Fibroblast of lung (primary cell): ENCODE data around the gene EIF4E2. TPM values are rescaled to one million over a fixed set of nuclear protein-coding genes. Genes with fewer than 3 reads are reported as not detected.

Experiments
- DNase-seq, 2 donors: peaks; one replicate each; pipeline versions ENCODE4 v3.0.0 to v3.0.0-alpha.2; 2010; ENCODE audit warnings: low read depth in 2 of 2
- H2AFZ ChIP-seq: 2 replicates; pipeline ENCODE4 v1.5.1; 2012; ENCODE audit warnings: low read length, control low read depth, inconsistent platforms
- H3K27ac ChIP-seq: 2 replicates; pipeline ENCODE4 v1.5.1; 2011; ENCODE audit warnings: low read length, control low read depth; ENCODE audit not compliant: insufficient read depth
- H3K27me3 ChIP-seq: 2 replicates; pipeline ENCODE4 v1.5.1; 2011; ENCODE audit warnings: mild to moderate bottlenecking, low read length; ENCODE audit not compliant: control insufficient read depth, insufficient read depth
- H3K36me3 ChIP-seq: 2 replicates; pipeline ENCODE4 v1.5.1; 2011; ENCODE audit warnings: low read length; ENCODE audit not compliant: control insufficient read depth, insufficient read depth
- H3K4me1 ChIP-seq: 2 replicates; pipeline ENCODE4 v1.5.1; 2011; ENCODE audit warnings: low read length; ENCODE audit not compliant: control insufficient read depth, insufficient read depth; ENCODE audit errors: extremely low read depth
- H3K4me2 ChIP-seq: 2 replicates; pipeline ENCODE4 v1.5.1; 2011; ENCODE audit warnings: low read length, control low read depth; ENCODE audit not compliant: insufficient read depth; ENCODE audit errors: extremely low read depth
- H3K4me3 ChIP-seq, 4 experiments: fragments of 200-600 bp in 1 of 4; sonication (generic) in 1 of 4; replicated peaks in 1 of 4; 2 replicates each; pipeline ENCODE4 v1.5.1; 2011 to 2016; ENCODE audit warnings: low read length in 4 of 4, low read depth in 3 of 4, mild to moderate bottlenecking in 3 of 4, control low read depth in 2 of 4, inconsistent platforms in 1 of 4, mixed read lengths in 1 of 4; ENCODE audit not compliant: insufficient read depth in 1 of 4; ENCODE audit errors: control extremely low read depth in 1 of 4
- H3K79me2 ChIP-seq: 2 replicates; pipeline ENCODE4 v1.5.1; 2012; ENCODE audit warnings: mild to moderate bottlenecking, low read length, inconsistent platforms; ENCODE audit not compliant: control insufficient read depth, insufficient read depth
- H3K9ac ChIP-seq: 2 replicates; pipeline ENCODE4 v1.5.1; 2011; ENCODE audit warnings: mild to moderate bottlenecking, low read length, control low read depth; ENCODE audit not compliant: insufficient read depth
- H3K9me3 ChIP-seq: 2 replicates; pipeline ENCODE4 v1.5.1; 2012; ENCODE audit warnings: low read depth, low read length; ENCODE audit not compliant: control insufficient read depth, insufficient read depth
- H4K20me1 ChIP-seq: 2 replicates; pipeline ENCODE4 v1.5.1; 2011; ENCODE audit warnings: low read length; ENCODE audit not compliant: control insufficient read depth, insufficient read depth; ENCODE audit errors: extremely low read depth
- EZH2 ChIP-seq: IDR thresholded peaks from 2 replicates; pipeline ENCODE4 v1.5.1; 2012; ENCODE audit warnings: low read length, control low read depth, mild to moderate bottlenecking; ENCODE audit errors: missing control alignments
- polyA plus RNA-seq, 2 donors: library from polyadenylated mRNA; depleted of rRNA in 1 of 2; stranded (reverse) in 1 of 2; unstranded in 1 of 2; fragments of >200 nt; gene quantifications; 2 replicates each; pipeline ENCODE4 v1.2.1, GENCODE V29; 2011 to 2012; ENCODE audit warnings: missing spikeins in 1 of 2
- total RNA-seq: library from RNA; depleted of rRNA; stranded (reverse); fragments of >200 nt; gene quantifications from 2 replicates; pipeline ENCODE4 v1.2.1, GENCODE V29; 2014
- TF ChIP-seq, protein P1 (sequence below), 2 donors: IDR thresholded peaks in 1 of 2; conservative IDR thresholded peaks in 1 of 2; 1 replicate in 1 of 2; 2 replicates in 1 of 2; pipeline ENCODE4 v1.5.1; 2011 to 2012; ENCODE audit warnings: low read length in 2 of 2, control low read depth in 1 of 2, inconsistent platforms in 1 of 2, low read depth in 1 of 2, mild to moderate bottlenecking in 1 of 2

Gene EIF4E2
- total and polyA plus RNA-seq, 2 donors (not counting 1 experiment from before 2014, with no cell fraction given): 77.6 to 101 TPM

DNA sequence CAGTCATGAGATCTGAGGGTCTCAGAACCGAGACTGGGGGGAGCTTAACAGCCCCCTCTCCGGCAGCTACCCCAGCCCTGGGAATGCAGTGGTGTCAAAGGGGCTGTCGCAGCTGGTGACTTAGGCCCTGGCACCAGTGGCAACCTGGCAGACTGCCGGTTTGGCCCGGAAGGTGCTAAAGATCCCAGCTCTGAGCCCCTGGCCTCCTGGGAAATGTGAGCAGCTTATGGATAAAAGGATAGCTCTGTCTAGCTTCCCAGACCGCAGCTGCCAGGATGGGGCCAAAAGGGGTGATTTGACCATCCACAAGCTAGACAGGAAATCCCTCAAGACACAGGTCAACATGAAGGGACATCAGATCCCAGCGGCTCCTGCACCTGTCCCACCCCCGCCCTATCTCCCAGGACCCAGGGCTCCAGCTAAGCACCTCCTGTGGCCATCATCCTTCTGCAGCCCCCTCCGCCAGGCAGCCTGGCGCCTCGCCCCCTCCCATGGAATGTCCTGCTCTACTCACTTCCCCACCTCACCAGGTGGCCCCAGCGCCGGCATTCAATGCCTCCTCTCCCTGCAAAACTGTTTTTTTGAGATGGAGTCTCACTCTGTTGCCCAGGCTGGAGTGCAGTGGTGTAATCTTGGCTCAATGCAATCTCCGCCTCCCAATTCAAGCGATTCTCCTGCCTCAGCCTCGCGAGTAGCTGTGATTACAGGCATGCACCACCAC lies 49.7 kb downstream of the EIF4E2 start:
- no peaks in the 10 kb centered on the region for H4K20me1 ChIP-seq

DNA sequence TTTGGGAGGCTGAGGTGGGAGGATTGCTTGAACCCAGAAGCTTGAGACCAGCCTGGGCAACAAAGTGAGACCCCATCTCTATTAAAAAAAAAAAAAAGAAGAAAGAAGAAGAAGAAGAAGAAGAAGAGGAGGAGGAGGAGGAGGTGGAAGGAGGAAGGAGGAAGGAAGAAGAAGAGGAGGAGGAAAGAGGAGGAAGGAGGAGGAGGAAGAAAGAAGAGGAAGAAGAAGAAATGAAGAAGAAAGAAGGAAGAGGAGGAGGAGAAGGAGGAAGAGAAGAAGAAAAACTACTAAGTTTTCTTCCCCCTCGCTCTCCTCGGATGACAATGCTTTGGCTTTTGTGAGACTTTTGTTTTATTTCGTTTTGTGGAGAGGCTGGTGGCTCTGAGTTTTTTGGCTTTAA lies 52.8 kb downstream of the EIF4E2 start:
- H3K36me3 ChIP-seq: no peaks in the 10 kb centered on the region
- no peaks in the 10 kb centered on the region for H3K9me3 ChIP-seq
- no peak for DNase-seq
- TF ChIP-seq EZH2: no peak
- TF ChIP-seq, protein P1, sequence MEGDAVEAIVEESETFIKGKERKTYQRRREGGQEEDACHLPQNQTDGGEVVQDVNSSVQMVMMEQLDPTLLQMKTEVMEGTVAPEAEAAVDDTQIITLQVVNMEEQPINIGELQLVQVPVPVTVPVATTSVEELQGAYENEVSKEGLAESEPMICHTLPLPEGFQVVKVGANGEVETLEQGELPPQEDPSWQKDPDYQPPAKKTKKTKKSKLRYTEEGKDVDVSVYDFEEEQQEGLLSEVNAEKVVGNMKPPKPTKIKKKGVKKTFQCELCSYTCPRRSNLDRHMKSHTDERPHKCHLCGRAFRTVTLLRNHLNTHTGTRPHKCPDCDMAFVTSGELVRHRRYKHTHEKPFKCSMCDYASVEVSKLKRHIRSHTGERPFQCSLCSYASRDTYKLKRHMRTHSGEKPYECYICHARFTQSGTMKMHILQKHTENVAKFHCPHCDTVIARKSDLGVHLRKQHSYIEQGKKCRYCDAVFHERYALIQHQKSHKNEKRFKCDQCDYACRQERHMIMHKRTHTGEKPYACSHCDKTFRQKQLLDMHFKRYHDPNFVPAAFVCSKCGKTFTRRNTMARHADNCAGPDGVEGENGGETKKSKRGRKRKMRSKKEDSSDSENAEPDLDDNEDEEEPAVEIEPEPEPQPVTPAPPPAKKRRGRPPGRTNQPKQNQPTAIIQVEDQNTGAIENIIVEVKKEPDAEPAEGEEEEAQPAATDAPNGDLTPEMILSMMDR (conservative IDR thresholded peaks at IDR 0.05 in 1 of 2, IDR thresholded peaks at IDR 0.05 in 1 of 2; ENCODE audit: low read depth in 1 of 2, low read length in 2 of 2): no peak
- H3K9ac ChIP-seq: no peak overlapping the region
- H3K4me1 ChIP-seq: no peaks in the 10 kb centered on the region
- H2AFZ ChIP-seq: no peak overlapping the region
- no peaks in the 10 kb centered on the region for H3K27me3 ChIP-seq
- no peak overlapping the region for H3K4me2 ChIP-seq
- no peak overlapping the region for H3K4me3 ChIP-seq
- H3K27ac ChIP-seq: no peak overlapping the region
- no peaks in the 10 kb centered on the region for H3K79me2 ChIP-seq
- no peaks in the 10 kb centered on the region for H4K20me1 ChIP-seq

More for the DNA sequence above, 49.7 kb downstream of the EIF4E2 start:
- TF ChIP-seq, protein P1 (conservative IDR thresholded peaks at IDR 0.05 in 1 of 2, IDR thresholded peaks at IDR 0.05 in 1 of 2; ENCODE audit: low read depth in 1 of 2, low read length in 2 of 2): no peak
- no peak for TF ChIP-seq EZH2
- no peaks in the 10 kb centered on the region for H3K36me3 ChIP-seq
- H3K9me3 ChIP-seq: no peaks in the 10 kb centered on the region
- no peaks in the 10 kb centered on the region for H3K27me3 ChIP-seq
- H3K4me3 ChIP-seq: no peak overlapping the region
- no peak overlapping the region for H3K4me2 ChIP-seq
- no peak overlapping the region for H2AFZ ChIP-seq
- H3K4me1 ChIP-seq: no peaks in the 10 kb centered on the region
- no peak for DNase-seq
- no peak overlapping the region for H3K9ac ChIP-seq
- H3K79me2 ChIP-seq: no peaks in the 10 kb centered on the region
- no peak overlapping the region for H3K27ac ChIP-seq

GRCh38 chr2:232604535-232604934 lies 54.0 kb downstream of the EIF4E2 start:
- H3K4me1 ChIP-seq: no peaks in the 10 kb centered on the region
- no peak overlapping the region for H3K27ac ChIP-seq
- H3K79me2 ChIP-seq: no peaks in the 10 kb centered on the region
- H4K20me1 ChIP-seq: no peaks in the 10 kb centered on the region
- no peaks in the 10 kb centered on the region for H3K36me3 ChIP-seq
- no peak for TF ChIP-seq EZH2
- TF ChIP-seq, protein P1 (conservative IDR thresholded peaks at IDR 0.05 in 1 of 2, IDR thresholded peaks at IDR 0.05 in 1 of 2; ENCODE audit: low read depth in 1 of 2, low read length in 2 of 2): no peak
- no peak overlapping the region for H3K4me2 ChIP-seq
- H3K27me3 ChIP-seq: no peaks in the 10 kb centered on the region
- H3K9ac ChIP-seq: no peak overlapping the region
- H3K9me3 ChIP-seq: no peaks in the 10 kb centered on the region
- H2AFZ ChIP-seq: no peak overlapping the region
- DNase-seq: no peak
- no peak overlapping the region for H3K4me3 ChIP-seq
